Peyer's patch (tissue), 4 donors: ENCODE results near the gene METTL16.

ENCODE experiments used
- POLR2A ChIP-seq, 2 donors: fragments of 450-650 bp; IDR thresholded peaks; one replicate each; pipeline ENCODE4 v1.5.1; 2017; ENCODE audit warnings: antibody characterized with exemption in 2 of 2, mild to moderate bottlenecking in 2 of 2, moderate library complexity in 2 of 2
- TF ChIP-seq, protein P1 (sequence below), 6 experiments: fragments of 450-650 bp in 4 of 6; fragments of 200-600 bp in 2 of 6; sonication (generic) in 1 of 6; IDR thresholded peaks; one replicate each; pipeline ENCODE4 v1.5.1; 2017 to 2019; ENCODE audit warnings: antibody characterized with exemption in 6 of 6, mild to moderate bottlenecking in 3 of 6, moderate library complexity in 1 of 6

DNA sequence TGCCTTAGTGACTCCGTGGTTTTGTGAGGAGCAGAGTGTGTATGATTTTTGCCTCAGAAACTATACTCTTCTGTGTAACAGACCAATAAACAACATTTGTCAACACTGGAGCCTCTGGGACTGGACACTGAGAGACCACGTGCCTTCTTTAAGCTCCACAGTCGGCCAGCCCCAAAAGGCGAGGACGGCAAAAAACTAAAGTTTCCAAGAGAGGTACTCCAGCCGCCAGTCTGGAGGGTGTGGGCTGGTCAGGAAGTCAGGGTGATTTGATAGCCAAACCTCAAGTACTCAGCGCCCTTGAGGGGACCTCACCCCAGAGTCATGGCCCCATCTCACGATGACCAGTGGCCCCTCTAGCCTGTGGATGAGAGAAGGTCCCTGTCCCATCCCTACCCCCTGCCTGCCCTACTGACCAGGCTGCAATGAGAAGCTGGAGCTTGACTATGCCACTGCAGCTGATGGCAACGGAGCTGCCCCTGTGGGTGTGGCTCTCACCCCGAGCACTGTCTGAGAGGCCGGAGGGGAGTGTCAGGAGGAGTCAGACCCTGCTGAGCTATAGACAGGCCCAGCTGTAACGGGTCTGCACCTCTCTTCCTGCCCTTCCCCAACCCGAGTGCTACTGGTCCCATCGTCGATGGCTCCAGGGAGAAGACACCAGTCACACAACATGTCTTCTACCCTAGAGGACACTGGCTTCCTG, 130.6 kb downstream of the METTL16 start:
- no peak for TF ChIP-seq POLR2A (IDR thresholded peaks at IDR 0.05)
- TF ChIP-seq, protein P1, sequence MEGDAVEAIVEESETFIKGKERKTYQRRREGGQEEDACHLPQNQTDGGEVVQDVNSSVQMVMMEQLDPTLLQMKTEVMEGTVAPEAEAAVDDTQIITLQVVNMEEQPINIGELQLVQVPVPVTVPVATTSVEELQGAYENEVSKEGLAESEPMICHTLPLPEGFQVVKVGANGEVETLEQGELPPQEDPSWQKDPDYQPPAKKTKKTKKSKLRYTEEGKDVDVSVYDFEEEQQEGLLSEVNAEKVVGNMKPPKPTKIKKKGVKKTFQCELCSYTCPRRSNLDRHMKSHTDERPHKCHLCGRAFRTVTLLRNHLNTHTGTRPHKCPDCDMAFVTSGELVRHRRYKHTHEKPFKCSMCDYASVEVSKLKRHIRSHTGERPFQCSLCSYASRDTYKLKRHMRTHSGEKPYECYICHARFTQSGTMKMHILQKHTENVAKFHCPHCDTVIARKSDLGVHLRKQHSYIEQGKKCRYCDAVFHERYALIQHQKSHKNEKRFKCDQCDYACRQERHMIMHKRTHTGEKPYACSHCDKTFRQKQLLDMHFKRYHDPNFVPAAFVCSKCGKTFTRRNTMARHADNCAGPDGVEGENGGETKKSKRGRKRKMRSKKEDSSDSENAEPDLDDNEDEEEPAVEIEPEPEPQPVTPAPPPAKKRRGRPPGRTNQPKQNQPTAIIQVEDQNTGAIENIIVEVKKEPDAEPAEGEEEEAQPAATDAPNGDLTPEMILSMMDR (IDR thresholded peaks at IDR 0.05) = no peak
